Inferior parietal cortex (tissue), 1 donor: ENCODE measurements around the gene LIPC.

Experiments used
- DNase-seq: peaks from one replicate; pipeline ENCODE4 v3.0.0-alpha.2; 2016; ENCODE audit errors: extremely low spot score

LIPC gene

GRCh38 chr15:58475573-58476524 is 44.1 kb downstream of the LIPC start:
- no peak for DNase-seq

- DNase-seq, result no peak
Observed at GRCh38 chr15:58476525-58477162, 44.9 kb downstream of the LIPC start.

- no peak for DNase-seq
Observed at GRCh38 chr15:58477170-58477569, 45.4 kb downstream of the LIPC start.

GRCh38 chr15:58478035-58478434 is 46.2 kb downstream of the LIPC start:
- DNase-seq, result no peak

GRCh38 chr15:58478579-58478978 is 46.8 kb downstream of the LIPC start:
- no peak for DNase-seq

GRCh38 chr15:58479941-58480340 is 48.1 kb downstream of the LIPC start:
- no peak for DNase-seq

GRCh38 chr15:58483376-58483775 is 51.6 kb downstream of the LIPC start:
- DNase-seq, result no peak

- DNase-seq, result no peak
Observed at GRCh38 chr15:58484791-58485600, 53.2 kb downstream of the LIPC start.

- DNase-seq, result no peak
Observed at GRCh38 chr15:58486062-58486461, 54.3 kb downstream of the LIPC start.

- no peak for DNase-seq
Observed at GRCh38 chr15:58486564-58486963, 54.8 kb downstream of the LIPC start.

- no peak for DNase-seq
Observed at GRCh38 chr15:58487041-58487723, 55.4 kb downstream of the LIPC start.

- DNase-seq, result no peak
Observed at GRCh38 chr15:58487724-58488120, 55.9 kb downstream of the LIPC start.

- DNase-seq, result no peak
Observed at GRCh38 chr15:58489289-58490085, 57.7 kb downstream of the LIPC start.

- no peak for DNase-seq
Observed at GRCh38 chr15:58490086-58490887, 58.5 kb downstream of the LIPC start.

GRCh38 chr15:58490888-58491473 is 59.2 kb downstream of the LIPC start:
- DNase-seq, result no peak

GRCh38 chr15:58491499-58492202 is 59.9 kb downstream of the LIPC start:
- DNase-seq, result no peak

GRCh38 chr15:58492661-58493397 is 61.0 kb downstream of the LIPC start:
- no peak for DNase-seq

GRCh38 chr15:58494567-58494966 is 62.8 kb downstream of the LIPC start:
- DNase-seq, result no peak
